GM21381 (cell line): Measurements from ENCODE around the gene PTPRM.

Experiments
- ATAC-seq: cut with Tn5 transposase; IDR thresholded peaks from one replicate; pipeline ENCODE4 v1.9.1; 2021; ENCODE audit warnings: mild to moderate bottlenecking, moderate library complexity; ENCODE audit not compliant: unreplicated experiment

The PTPRM gene

GRCh38 chr18:7979714-7980113, 412.6 kb downstream of the PTPRM start:
- no peak for ATAC-seq

- no peak for ATAC-seq
Observed at GRCh38 chr18:7980136-7980535, 413.0 kb downstream of the PTPRM start.

- ATAC-seq: no peak
Observed at GRCh38 chr18:7980656-7981055, 413.5 kb downstream of the PTPRM start.

GRCh38 chr18:7982216-7982615, 415.1 kb downstream of the PTPRM start:
- ATAC-seq: no peak

DNA sequence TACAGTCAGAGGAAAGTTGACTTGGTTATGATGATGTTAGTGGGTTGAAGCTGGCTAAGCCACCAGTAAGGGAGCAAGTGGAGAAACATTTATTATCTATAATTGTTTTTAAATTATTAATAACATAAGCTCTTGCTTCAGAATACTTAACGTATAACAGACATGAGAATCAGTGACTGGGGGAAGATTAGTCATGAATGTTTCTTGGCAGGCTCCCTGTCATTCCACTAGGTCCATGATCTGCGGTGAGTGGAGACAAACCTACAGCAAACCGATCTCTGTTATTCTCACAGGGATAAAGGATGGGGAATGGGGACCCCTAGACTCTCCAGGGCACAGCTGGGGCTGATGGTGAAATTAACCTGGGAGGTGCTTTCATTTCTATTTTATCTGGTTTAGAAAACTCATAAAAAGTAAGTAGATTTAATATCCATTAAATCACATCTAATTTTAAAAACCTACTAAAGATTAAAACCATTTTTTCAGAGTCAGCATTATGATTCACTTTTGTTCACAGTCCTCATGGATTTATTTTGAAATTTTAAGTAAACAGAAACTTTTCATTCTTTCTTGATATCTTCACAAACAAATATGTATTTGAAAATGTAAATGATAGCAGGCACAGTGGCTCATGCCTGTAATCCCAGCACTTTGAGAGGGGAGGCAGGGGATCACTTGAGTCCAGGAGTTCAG, 420.3 kb downstream of the PTPRM start:
- ATAC-seq: no peak

DNA sequence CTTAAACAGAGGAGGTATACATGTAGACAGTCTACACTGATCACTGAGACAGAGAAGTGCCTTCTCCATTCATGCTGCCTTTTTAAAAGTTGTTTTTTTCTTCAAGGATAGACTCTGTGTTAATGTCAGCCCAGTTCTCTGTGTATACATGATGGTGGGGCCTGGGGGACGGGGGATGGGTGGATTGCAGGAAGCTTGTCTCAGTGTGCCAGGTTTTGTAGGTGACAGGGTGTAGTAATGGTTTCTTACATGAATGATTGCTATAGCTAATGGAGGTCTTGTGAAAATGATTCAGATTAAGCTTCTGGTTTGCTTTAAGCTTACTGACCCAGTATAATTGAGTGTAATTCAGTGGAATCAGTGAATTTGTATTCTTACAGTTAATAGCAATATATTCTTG, 423.6 kb downstream of the PTPRM start:
- ATAC-seq: no peak

GRCh38 chr18:8001711-8002301, 434.7 kb downstream of the PTPRM start:
- ATAC-seq: no peak

DNA sequence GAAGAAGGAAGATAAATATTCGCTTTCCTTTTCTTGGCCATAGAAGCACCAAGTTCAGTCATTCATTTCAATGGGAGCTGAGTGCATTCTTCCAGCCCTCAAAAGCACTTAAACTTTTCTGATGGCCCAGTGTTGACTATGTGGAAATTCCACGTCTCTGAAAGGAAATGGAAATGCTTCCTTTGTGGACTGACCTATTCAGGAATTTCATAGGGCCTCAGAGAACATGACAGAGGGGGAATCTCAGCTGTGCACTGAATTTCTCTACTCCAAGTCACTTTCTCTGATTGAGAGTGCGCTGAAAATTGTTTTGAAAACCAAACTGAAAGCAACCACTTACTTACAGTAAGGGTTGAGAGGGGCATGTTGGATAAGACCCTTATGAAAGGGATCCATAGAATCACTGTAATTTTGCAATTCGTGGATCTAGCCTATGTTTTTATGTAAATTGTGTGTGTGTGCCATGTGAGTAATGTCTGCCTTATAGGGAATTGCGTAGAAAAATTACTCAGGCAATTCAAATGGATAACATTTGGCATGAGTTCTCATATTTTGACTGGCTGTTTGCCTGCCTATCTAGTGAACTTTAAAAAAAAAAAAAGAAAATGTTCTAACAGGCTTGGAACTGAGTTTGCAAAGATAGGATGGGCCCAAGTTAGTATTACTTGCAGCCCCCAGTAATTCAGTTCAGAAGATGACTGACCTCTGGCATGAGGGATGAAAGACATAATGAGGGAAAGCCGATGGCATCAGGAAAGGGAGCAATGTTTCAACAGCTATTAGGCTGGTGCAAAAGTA, 437.0 kb downstream of the PTPRM start:
- no peak for ATAC-seq

- ATAC-seq: no peak
Observed at GRCh38 chr18:8004792-8005191, 437.7 kb downstream of the PTPRM start.

- no peak for ATAC-seq
Observed at GRCh38 chr18:8005870-8006569, 438.9 kb downstream of the PTPRM start.

DNA sequence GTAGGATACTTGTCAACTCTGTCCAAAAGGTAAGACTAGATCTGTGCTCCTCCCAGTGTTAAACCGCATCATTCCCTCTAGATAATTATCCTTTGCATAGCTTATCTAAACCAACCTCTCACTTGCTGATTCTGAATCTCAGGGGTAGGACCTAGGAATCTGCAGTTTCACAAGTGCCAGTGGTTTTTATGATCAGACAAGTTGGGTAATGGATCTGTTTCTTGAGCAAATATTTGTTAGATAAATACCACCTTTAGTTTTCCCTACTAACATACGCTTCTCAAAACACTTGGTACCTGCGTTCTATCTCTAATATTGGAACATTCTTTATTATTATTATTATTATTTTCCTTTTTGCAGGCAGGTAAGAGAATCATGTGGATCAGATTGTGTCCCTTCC, 439.9 kb downstream of the PTPRM start:
- no peak for ATAC-seq

- ATAC-seq: no peak
Observed at GRCh38 chr18:8008033-8008432, 440.9 kb downstream of the PTPRM start.

DNA sequence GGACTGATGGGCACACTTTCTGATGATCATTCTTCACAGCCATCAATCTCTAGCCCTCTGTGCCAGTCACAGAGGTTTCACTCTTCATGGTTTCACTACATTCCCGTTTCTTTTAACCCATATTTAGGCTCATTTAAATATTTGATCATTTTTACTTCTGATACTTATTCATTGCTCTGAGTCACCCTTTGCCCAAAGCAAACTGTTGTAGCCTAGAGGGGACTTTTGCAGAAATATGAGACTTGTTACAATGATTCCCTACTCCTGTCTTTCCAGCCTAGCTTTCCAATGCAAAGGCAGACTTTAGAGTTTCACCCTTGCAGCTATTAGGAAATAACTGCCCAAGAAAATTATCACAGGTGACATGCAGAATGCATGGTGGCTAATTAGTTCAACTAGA, 444.2 kb downstream of the PTPRM start:
- ATAC-seq: no peak

DNA sequence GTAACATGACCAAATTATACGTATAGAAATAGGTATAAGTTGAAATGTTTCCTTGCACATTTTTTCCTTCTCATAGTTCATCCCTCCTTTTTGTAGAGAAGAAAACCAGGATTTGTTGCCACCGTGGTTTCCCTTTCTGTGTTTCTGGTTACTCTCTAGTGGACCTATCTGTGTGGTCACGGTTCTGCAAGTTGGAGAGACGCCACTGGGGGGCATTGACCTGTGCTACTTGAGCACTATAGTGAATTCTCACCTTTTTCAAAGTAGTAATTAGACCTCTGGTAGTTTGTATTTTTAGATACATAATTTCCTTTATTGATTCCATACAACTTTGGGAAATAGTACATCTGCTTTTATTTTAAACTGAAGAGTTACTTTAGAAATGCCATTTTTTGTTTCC, 444.8 kb downstream of the PTPRM start:
- ATAC-seq: no peak

GRCh38 chr18:8018701-8019331, 451.7 kb downstream of the PTPRM start:
- no peak for ATAC-seq

DNA sequence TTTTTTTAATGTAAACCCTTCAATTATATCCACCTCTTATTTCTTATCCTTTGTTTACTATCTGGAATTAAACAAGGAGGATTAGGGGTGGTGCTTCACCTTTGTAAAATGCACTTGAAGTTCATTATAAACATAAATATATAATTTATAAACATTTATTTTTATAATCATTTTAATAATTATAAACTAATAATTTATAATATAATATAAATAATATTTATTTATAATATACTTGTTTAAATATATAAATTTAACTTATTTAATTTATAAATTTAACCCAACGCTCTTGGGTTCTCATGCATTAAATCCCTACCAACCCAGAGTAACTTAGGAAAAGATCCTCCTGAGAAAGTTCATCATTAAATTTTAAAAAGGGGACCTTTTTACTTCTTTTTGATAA, 452.5 kb downstream of the PTPRM start:
- no peak for ATAC-seq

DNA sequence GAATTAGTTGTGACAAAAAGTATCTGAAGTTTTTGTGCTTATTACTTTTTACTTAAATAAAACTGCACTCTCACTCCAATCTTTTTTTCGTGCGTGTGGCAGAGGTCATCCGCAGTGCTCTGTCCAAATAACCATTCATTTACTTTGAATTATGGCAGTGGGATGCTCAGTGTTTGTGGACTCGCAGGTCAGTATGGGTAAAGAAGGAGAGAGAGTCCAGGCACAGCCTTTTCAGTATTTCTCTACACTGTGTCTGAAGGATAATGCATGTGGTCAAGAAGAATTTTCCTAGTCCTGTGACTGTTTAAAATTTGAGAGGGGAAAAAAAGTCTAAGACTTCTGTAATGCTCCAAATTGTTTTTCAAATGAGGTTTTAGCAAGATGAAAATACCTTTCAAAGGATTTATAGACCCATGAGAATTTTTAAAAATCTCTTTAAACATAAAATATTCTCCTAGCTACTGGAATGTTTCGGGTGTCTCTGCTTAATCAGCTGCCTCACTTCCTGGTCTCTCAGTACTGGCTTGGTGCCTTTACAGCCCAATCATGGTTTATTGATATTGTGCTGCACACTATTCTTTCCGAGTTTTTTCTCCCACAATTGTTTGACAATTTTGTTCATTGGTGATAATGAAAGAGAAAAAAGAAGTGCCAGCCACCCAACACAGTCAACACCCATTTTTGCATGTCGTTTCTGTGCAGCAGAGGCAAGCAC, 453.2 kb downstream of the PTPRM start:
- no peak for ATAC-seq

GRCh38 chr18:8029061-8029460, 461.9 kb downstream of the PTPRM start:
- ATAC-seq: no peak

DNA sequence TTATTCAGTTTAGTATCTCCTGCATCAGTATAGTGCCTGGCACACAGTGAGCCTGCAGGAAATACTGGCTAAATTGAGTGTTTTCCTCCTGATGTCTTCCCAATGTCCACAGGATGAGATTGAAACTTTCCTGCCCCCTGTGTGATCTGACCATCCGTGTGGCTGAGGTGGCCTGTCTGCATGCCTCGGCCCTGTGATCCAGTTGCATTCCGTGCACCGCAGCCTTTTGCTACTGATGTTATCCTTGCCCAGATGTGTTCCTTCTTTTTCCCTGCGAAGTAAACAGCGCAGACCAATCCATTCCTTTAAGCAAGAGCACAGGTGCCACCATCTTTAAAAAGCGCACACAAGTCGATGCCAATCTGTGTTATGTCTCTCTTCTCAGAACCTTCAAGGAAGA, 462.6 kb downstream of the PTPRM start:
- ATAC-seq: no peak

- no peak for ATAC-seq
Observed at GRCh38 chr18:8030201-8030600, 463.1 kb downstream of the PTPRM start.
